Heart right ventricle (tissue), 16 donors: Measurements from ENCODE around the gene CA10. TPM values are rescaled to one million over a fixed set of nuclear protein-coding genes. Genes with fewer than 3 reads are reported as not detected.

ENCODE experiments used
- ATAC-seq, 8 donors: fragments of 200-7000 bp; cut with Tn5 transposase; one replicate each; pipeline ENCODE4 v1.9.1; 2020; ENCODE audit warnings: mild to moderate bottlenecking in 8 of 8, moderate library complexity in 8 of 8, moderate number of reproducible peaks in 1 of 8
- DNase-seq, 2 donors: peaks; one replicate each; pipeline ENCODE4 v3.0.0-alpha.2; 2020
- H3K27ac ChIP-seq, 10 donors: fragments of 200-600 bp; sonication (generic) in 2 of 10; one replicate each; pipeline versions ENCODE4 v1.5.0 to v1.8.0; 2020 to 2022; ENCODE audit warnings: mild to moderate bottlenecking in 3 of 10
- H3K27me3 ChIP-seq, 7 donors: fragments of 200-600 bp; one replicate each; pipeline ENCODE4 v1.8.0; 2021 to 2022; ENCODE audit warnings: mild to moderate bottlenecking in 2 of 7
- H3K36me3 ChIP-seq, 9 donors: fragments of 200-600 bp; sonication (generic) in 1 of 9; one replicate each; pipeline versions ENCODE4 v1.5.0 to v1.8.0; 2020 to 2022; ENCODE audit warnings: mild to moderate bottlenecking in 2 of 9
- H3K4me1 ChIP-seq, 9 donors: fragments of 200-600 bp; sonication (generic) in 1 of 9; one replicate each; pipeline versions ENCODE4 v1.5.0 to v1.8.0; 2020 to 2022; ENCODE audit warnings: mild to moderate bottlenecking in 4 of 9
- H3K4me3 ChIP-seq, 10 donors: fragments of 200-600 bp; sonication (generic) in 2 of 10; one replicate each; pipeline versions ENCODE4 v1.5.0 to v1.8.0; 2020 to 2022; ENCODE audit warnings: mild to moderate bottlenecking in 7 of 10, moderate library complexity in 2 of 10
- H3K9me3 ChIP-seq, 11 donors: fragments of 200-600 bp in 10 of 11; sonication (generic) in 2 of 11; one replicate each; pipeline versions ENCODE4 v1.5.0 to v1.8.0; 2013 to 2022; ENCODE audit warnings: mild to moderate bottlenecking in 2 of 11, control low read depth in 1 of 11, moderate library complexity in 1 of 11
- CTCF ChIP-seq, 9 donors: fragments of 200-600 bp; sonication (generic) in 2 of 9; IDR thresholded peaks; one replicate each; pipeline versions ENCODE4 v1.5.0 to v1.8.0; 2021 to 2022; ENCODE audit warnings: antibody characterized with exemption in 9 of 9, mild to moderate bottlenecking in 5 of 9, moderate library complexity in 1 of 9
- WGBS, 2 donors: extraction: QIAGEN DNeasy Blood & Tissue Kit; methylation state at CpG; one replicate each; pipeline ENCODE4 v1.1.7; 2013; ENCODE audit warnings: inconsistent platforms in 1 of 2; 5-methylcytosine and 5-hydroxymethylcytosine counted together
- intact Hi-C, 10 donors: fragments of 100-400 bp; cut with DNase I; formaldehyde crosslinking; loops; one replicate each; pipeline versions ENCODE4 v1.11.1 to v1.14.2; 2022
- polyA plus RNA-seq, 2 donors: library from polyadenylated mRNA; stranded (reverse); fragments of 200-250 nt; gene quantifications; one replicate each; pipeline ENCODE4 v1.2.3, GENCODE V29; 2013
- total RNA-seq, 10 donors: library from RNA; stranded (reverse); fragmentation: NEBNext Ultra II Directional in 3 of 10; extraction: Animal tissue kit (Norgen Biotek cat#: 25700) in 3 of 10; gene quantifications; one replicate each; pipeline versions ENCODE4 v1.2.1 to v1.2.4, GENCODE V29; 2021 to 2023
- donor health status: Arrhythmogenic right ventricular cardiomyopathy.
- donor health status: ischemic (EF 13 %, LVEDD 7.1; RV severe dilation, severe dysfunction).
- donor health status: healthy with polysubstance abuse.
- donor health status: DM: no; HTN: yes; CAD: no.
- donor health status: DM: no; HTN: no; CAD: no.
- donor health status: ischemic (EF 25% LVEDD 6.9; RV normal size, moderate dysfunction).
- donor health status: ischemic (EF 25% LVEDD 5.7; RV mildly dilated, moderate dysfunction).
- donor health status: healthy.
- donor health status: DM: yes; HTN: yes; CAD: no.
- donor health status: Ischemic cardiomyopathy.
- donor health status: ischemic (EF 35%, LVEDD 5.7; RV mildly dilated, moderate dysfunction).
- donor health status: nonischemic (EF 11% LVEDD 7.7; RV severe dilation, severe dysfunction).
- donor health status: DM: yes; HTN: yes; CAD: no.
- donor health status: PGD.
- donor health status: ischemic (EF 29% LVEDD 5.4; RV normal size, mild dysfunction).
- donor health status: nonischemic (EF 23%, LVEDD 6.1; RV moderate dilation, normal function).

Gene CA10
- total and polyA plus RNA-seq, 12 donors, result not detected

GRCh38 chr17:52096056-52096455 is 62.5 kb downstream of the CA10 start:
- Histone ChIP-seq H3K9me3 (no peaks in the 10 kb centered on the region), H3K4me3 (no peak overlapping the region), H3K4me1 (no peaks in the 10 kb centered on the region), H3K27ac (no peak overlapping the region), H3K36me3 (no peaks in the 10 kb centered on the region), H3K27me3 (peaks cover 0 to 6% (median 0%) of the 10 kb centered on the region in 7 donors)
- ATAC-seq (no peak), DNase-seq (no peak)
- TF ChIP-seq CTCF (IDR thresholded peaks at IDR 0.05), result no peak
- intact Hi-C loops, result no loop called here

- TF ChIP-seq CTCF (IDR thresholded peaks at IDR 0.05), result no peak
- DNase-seq (no peak), ATAC-seq (no peak)
These were observed 74.3 kb downstream of the CA10 start for GRCh38 chr17:52084176-52084575.

GRCh38 chr17:52079496-52079895 is 79.0 kb downstream of the CA10 start:
- WGBS, 2 donors, result 72 to 76% methylated on average over 4 of the region's 4 CpGs
- no peaks in the 10 kb centered on the region for H3K36me3 ChIP-seq
- H3K4me1 ChIP-seq, result no peaks in the 10 kb centered on the region
- DNase-seq, result no peak
- H3K27me3 ChIP-seq, result peaks cover 0 to 2% (median 0%) of the 10 kb centered on the region in 7 donors
- H3K27ac ChIP-seq, result no peak overlapping the region
- intact Hi-C loops, result no loop called here
- H3K9me3 ChIP-seq, result no peaks in the 10 kb centered on the region
- no peak overlapping the region for H3K4me3 ChIP-seq
- no peak for ATAC-seq
- no peak for TF ChIP-seq CTCF (IDR thresholded peaks at IDR 0.05)

More at GRCh38 chr17:52084176-52084575, 74.3 kb downstream of the CA10 start:
- Histone ChIP-seq H3K4me1 (no peaks in the 10 kb centered on the region), H3K4me3 (no peak overlapping the region), H3K27me3 (peaks cover 0 to 5% (median 4%) of the 10 kb centered on the region in 7 donors), H3K27ac (no peak overlapping the region), H3K36me3 (no peaks in the 10 kb centered on the region), H3K9me3 (no peaks in the 10 kb centered on the region)
- 68 to 73% methylated on average over 2 of the region's 2 CpGs for WGBS, 2 donors
- intact Hi-C loops, result no loop called here

GRCh38 chr17:52071712-52072111 is 86.8 kb downstream of the CA10 start:
- H3K4me3 ChIP-seq, result no peak overlapping the region
- H3K9me3 ChIP-seq, result peaks cover 0 to 7% (median 0%) of the 10 kb centered on the region in 11 donors
- peaks cover 0 to 15% (median 0%) of the 10 kb centered on the region in 7 donors for H3K27me3 ChIP-seq
- no peaks in the 10 kb centered on the region for H3K4me1 ChIP-seq
- intact Hi-C loops, result no loop called here
- ATAC-seq (no peak), DNase-seq (no peak)
- WGBS, 2 donors, result 66 to 67% methylated on average over 5 of the region's 5 CpGs
- no peak overlapping the region for H3K27ac ChIP-seq
- no peak for TF ChIP-seq CTCF (IDR thresholded peaks at IDR 0.05)
- no peaks in the 10 kb centered on the region for H3K36me3 ChIP-seq
